NCI-H2227 (cell line): ENCODE results near the gene CLCNKA.
"Not testable (repeated sequence)": the region's sequence is repeated elsewhere in the genome, so short reads cannot be mapped to it uniquely, and the experiment has no call there.

Source experiments
- DNase-seq: peaks from one replicate; lab custom pipeline; 2025; ENCODE audit not compliant: unreplicated experiment; lab: John Stamatoyannopoulos, UW

Gene CLCNKA

GRCh38 chr1:16021681-16022080 is at the start of gene CLCNKA:
Gene CLCNKA, plus strand, starts transcription at chr1:16022036. Its CDS starts 584 bp downstream, at chr1:16022620.
- DNase-seq = no peak

- no peak for DNase-seq
Measured at GRCh38 chr1:15972409-15972808, 49.4 kb upstream of the CLCNKA start.

- DNase-seq = no peak
Measured at GRCh38 chr1:15973772-15974171, 48.1 kb upstream of the CLCNKA start.

- DNase-seq = no peak
Measured at GRCh38 chr1:15974855-15975254, 47.0 kb upstream of the CLCNKA start.

GRCh38 chr1:15975358-15975804 is 46.5 kb upstream of the CLCNKA start:
- DNase-seq = peak; percentile 79

GRCh38 chr1:15975805-15976680 is 45.8 kb upstream of the CLCNKA start, which contains the start of gene ZBTB17:
Gene ZBTB17, minus strand, starts transcription at chr1:15976101. Its CDS starts 27,606 bp downstream, at chr1:15948495.
- DNase-seq = peak; percentile 97

- not testable (repeated sequence) for DNase-seq
Measured at GRCh38 chr1:15977947-15978346, 43.9 kb upstream of the CLCNKA start.

- DNase-seq = no peak
Measured at GRCh38 chr1:15981679-15982078, 40.2 kb upstream of the CLCNKA start.

- DNase-seq = no peak
Measured at GRCh38 chr1:15983275-15983674, 38.6 kb upstream of the CLCNKA start.

GRCh38 chr1:15985611-15986297 is 36.1 kb upstream of the CLCNKA start:
- DNase-seq = no peak

GRCh38 chr1:15988856-15989736 is 32.7 kb upstream of the CLCNKA start:
- DNase-seq = no peak

- DNase-seq = no peak
Measured at GRCh38 chr1:15989776-15990175, 32.1 kb upstream of the CLCNKA start.

- DNase-seq = no peak
Measured at GRCh38 chr1:15991427-15992186, 30.2 kb upstream of the CLCNKA start.

GRCh38 chr1:15992187-15992553 is 29.7 kb upstream of the CLCNKA start:
- no peak for DNase-seq

GRCh38 chr1:15992582-15993500 is 29.0 kb upstream of the CLCNKA start:
- no peak for DNase-seq

GRCh38 chr1:15993666-15994065 is 28.2 kb upstream of the CLCNKA start:
- no peak for DNase-seq

GRCh38 chr1:15994081-15994480 is 27.8 kb upstream of the CLCNKA start:
- DNase-seq = no peak

- DNase-seq = no peak
Measured at GRCh38 chr1:15994590-15995351, 27.1 kb upstream of the CLCNKA start.
